Stimulated activated naive CD8-positive, alpha-beta T cell treated with anti-CD3 and anti-CD28 coated beads, Interleukin-15, amount 100 ng/mL, for 72 hours (primary cell): ENCODE data around the gene LSAMP.

Source experiments
- ATAC-seq: fragments of 150-1000 bp; cut with Tn5 transposase; 2 replicates; pipeline ENCODE4 v1.10.0; 2021; ENCODE audit warnings: mild to moderate bottlenecking, moderate library complexity
- DNase-seq, 2 donors: peaks; one replicate each; pipeline ENCODE4 v3.0.0; 2021 to 2022
- H3K27ac Mint-ChIP-seq, 2 donors: one replicate each; pipeline ENCODE4 v1.8.0; 2022; ENCODE audit warnings: mild to moderate bottlenecking in 2 of 2, mixed read lengths in 2 of 2, moderate library complexity in 2 of 2
- H3K27me3 Mint-ChIP-seq: one replicate; pipeline ENCODE4 v1.8.0; 2022; ENCODE audit warnings: mixed read lengths
- H3K4me1 Mint-ChIP-seq: one replicate; pipeline ENCODE4 v1.8.0; 2022; ENCODE audit warnings: mild to moderate bottlenecking, mixed read lengths
- H3K4me3 Mint-ChIP-seq, 2 donors: one replicate each; pipeline ENCODE4 v1.8.0; 2022; ENCODE audit warnings: mild to moderate bottlenecking in 2 of 2, mixed read lengths in 2 of 2, moderate library complexity in 1 of 2
- H3K9me3 Mint-ChIP-seq, 2 donors: one replicate each; pipeline ENCODE4 v1.8.0; 2022; ENCODE audit warnings: mixed read lengths in 2 of 2

LSAMP gene

GRCh38 chr3:115982108-115982507 is 463.2 kb downstream of the LSAMP start:
- no peaks in the 10 kb centered on the region for H3K4me1 Mint-ChIP-seq
- no peaks in the 10 kb centered on the region for H3K27me3 Mint-ChIP-seq
- ATAC-seq (no peak), DNase-seq (no peak)
- no peak overlapping the region for H3K27ac Mint-ChIP-seq
- peaks cover 0 to 8% of the 10 kb centered on the region in 2 donors for H3K9me3 Mint-ChIP-seq
- no peak overlapping the region for H3K4me3 Mint-ChIP-seq

GRCh38 chr3:115980709-115981108 is 464.6 kb downstream of the LSAMP start:
- no peak overlapping the region for H3K4me3 Mint-ChIP-seq
- H3K9me3 Mint-ChIP-seq: peaks cover 0 to 9% of the 10 kb centered on the region in 2 donors
- DNase-seq: no peak
- no peaks in the 10 kb centered on the region for H3K27me3 Mint-ChIP-seq
- H3K4me1 Mint-ChIP-seq: no peaks in the 10 kb centered on the region
- no peak overlapping the region for H3K27ac Mint-ChIP-seq
- no peak for ATAC-seq

- DNase-seq: no peak
- Mint-ChIP-seq H3K4me3 (no peak overlapping the region), H3K9me3 (peaks cover 0 to 9% of the 10 kb centered on the region in 2 donors), H3K27me3 (no peaks in the 10 kb centered on the region), H3K27ac (no peak overlapping the region), H3K4me1 (no peaks in the 10 kb centered on the region)
- no peak for ATAC-seq
Observed at GRCh38 chr3:115977866-115978265, 467.4 kb downstream of the LSAMP start.

- H3K4me3 Mint-ChIP-seq: no peak overlapping the region
- ATAC-seq (no peak), DNase-seq (no peak)
- H3K9me3 Mint-ChIP-seq: peaks cover 0 to 9% of the 10 kb centered on the region in 2 donors
- no peaks in the 10 kb centered on the region for H3K4me1 Mint-ChIP-seq
- H3K27me3 Mint-ChIP-seq: no peaks in the 10 kb centered on the region
- no peak overlapping the region for H3K27ac Mint-ChIP-seq
Observed at GRCh38 chr3:115975796-115976195, 469.5 kb downstream of the LSAMP start.

- DNase-seq: no peak
- ATAC-seq: no peak
- H3K27me3 Mint-ChIP-seq: no peaks in the 10 kb centered on the region
- peaks cover 0 to 9% of the 10 kb centered on the region in 2 donors for H3K9me3 Mint-ChIP-seq
- H3K4me1 Mint-ChIP-seq: no peaks in the 10 kb centered on the region
- H3K4me3 Mint-ChIP-seq: no peak overlapping the region
- no peak overlapping the region for H3K27ac Mint-ChIP-seq
Observed at GRCh38 chr3:115975353-115975752, 469.9 kb downstream of the LSAMP start.

GRCh38 chr3:115974940-115975339 is 470.3 kb downstream of the LSAMP start:
- no peaks in the 10 kb centered on the region for H3K4me1 Mint-ChIP-seq
- no peak overlapping the region for H3K27ac Mint-ChIP-seq
- H3K9me3 Mint-ChIP-seq: peaks cover 1 to 9% of the 10 kb centered on the region in 2 donors
- no peak overlapping the region for H3K4me3 Mint-ChIP-seq
- DNase-seq (no peak), ATAC-seq (no peak)
- no peaks in the 10 kb centered on the region for H3K27me3 Mint-ChIP-seq

GRCh38 chr3:115968871-115969270 is 476.4 kb downstream of the LSAMP start:
- no peak overlapping the region for H3K4me3 Mint-ChIP-seq
- ATAC-seq (no peak), DNase-seq (no peak)
- no peaks in the 10 kb centered on the region for H3K4me1 Mint-ChIP-seq
- H3K27me3 Mint-ChIP-seq: no peaks in the 10 kb centered on the region
- no peak overlapping the region for H3K27ac Mint-ChIP-seq
- peaks cover 0 to 5% of the 10 kb centered on the region in 2 donors for H3K9me3 Mint-ChIP-seq

- H3K27ac Mint-ChIP-seq: no peak overlapping the region
- no peaks in the 10 kb centered on the region for H3K9me3 Mint-ChIP-seq
- no peak for ATAC-seq
- no peaks in the 10 kb centered on the region for H3K4me1 Mint-ChIP-seq
- H3K27me3 Mint-ChIP-seq: no peaks in the 10 kb centered on the region
- H3K4me3 Mint-ChIP-seq: no peak overlapping the region
- no peak for DNase-seq
Observed at GRCh38 chr3:115961380-115961779, 483.9 kb downstream of the LSAMP start.

GRCh38 chr3:115960799-115961198 is 484.5 kb downstream of the LSAMP start:
- Mint-ChIP-seq H3K4me3 (no peak overlapping the region), H3K9me3 (no peaks in the 10 kb centered on the region), H3K27ac (no peak overlapping the region), H3K4me1 (no peaks in the 10 kb centered on the region), H3K27me3 (no peaks in the 10 kb centered on the region)
- DNase-seq (no peak), ATAC-seq (no peak)

GRCh38 chr3:115958526-115958925 is 486.8 kb downstream of the LSAMP start:
- H3K4me1 Mint-ChIP-seq: no peaks in the 10 kb centered on the region
- DNase-seq (no peak), ATAC-seq (no peak)
- H3K27me3 Mint-ChIP-seq: no peaks in the 10 kb centered on the region
- no peak overlapping the region for H3K4me3 Mint-ChIP-seq
- H3K9me3 Mint-ChIP-seq: no peaks in the 10 kb centered on the region
- no peak overlapping the region for H3K27ac Mint-ChIP-seq

GRCh38 chr3:115947325-115947724 is 498.0 kb downstream of the LSAMP start:
- ATAC-seq: no peak
- Mint-ChIP-seq H3K4me3 (no peak overlapping the region), H3K27ac (no peak overlapping the region), H3K9me3 (peaks cover 0 to 4% of the 10 kb centered on the region in 2 donors), H3K4me1 (no peaks in the 10 kb centered on the region), H3K27me3 (no peaks in the 10 kb centered on the region)
- DNase-seq: no peak

GRCh38 chr3:115943579-115943978 is 501.7 kb downstream of the LSAMP start:
- ATAC-seq (no peak), DNase-seq (no peak)
- H3K27me3 Mint-ChIP-seq: no peaks in the 10 kb centered on the region
- H3K4me1 Mint-ChIP-seq: no peaks in the 10 kb centered on the region
- peaks cover 0 to 12% of the 10 kb centered on the region in 2 donors for H3K9me3 Mint-ChIP-seq
- peak overlapping the region in 1 of 2 donors; percentile 12 for H3K27ac Mint-ChIP-seq
- no peak overlapping the region for H3K4me3 Mint-ChIP-seq

- Mint-ChIP-seq H3K27ac (no peak overlapping the region), H3K9me3 (peaks cover 6 to 16% of the 10 kb centered on the region in 2 donors), H3K27me3 (peaks cover 8% of the 10 kb centered on the region), H3K4me3 (no peak overlapping the region), H3K4me1 (no peaks in the 10 kb centered on the region)
- ATAC-seq (no peak), DNase-seq (no peak)
Observed at GRCh38 chr3:115937054-115937453, 508.2 kb downstream of the LSAMP start.

GRCh38 chr3:115932807-115933206 is 512.5 kb downstream of the LSAMP start:
- H3K9me3 Mint-ChIP-seq: peaks cover 6 to 11% of the 10 kb centered on the region in 2 donors
- no peak overlapping the region for H3K27ac Mint-ChIP-seq
- no peak for ATAC-seq
- H3K4me3 Mint-ChIP-seq: no peak overlapping the region
- no peaks in the 10 kb centered on the region for H3K4me1 Mint-ChIP-seq
- peaks cover 8% of the 10 kb centered on the region for H3K27me3 Mint-ChIP-seq
- DNase-seq: no peak

GRCh38 chr3:115931581-115931980 is 513.7 kb downstream of the LSAMP start:
- no peak overlapping the region for H3K4me3 Mint-ChIP-seq
- H3K27ac Mint-ChIP-seq: no peak overlapping the region
- H3K27me3 Mint-ChIP-seq: peaks cover 8% of the 10 kb centered on the region
- DNase-seq (no peak), ATAC-seq (no peak)
- H3K4me1 Mint-ChIP-seq: no peaks in the 10 kb centered on the region
- peaks cover 6 to 11% of the 10 kb centered on the region in 2 donors for H3K9me3 Mint-ChIP-seq

- ATAC-seq (no peak), DNase-seq (no peak)
- H3K27ac Mint-ChIP-seq: no peak overlapping the region
- peaks cover 8% of the 10 kb centered on the region for H3K27me3 Mint-ChIP-seq
- H3K9me3 Mint-ChIP-seq: peaks cover 6 to 11% of the 10 kb centered on the region in 2 donors
- no peaks in the 10 kb centered on the region for H3K4me1 Mint-ChIP-seq
- H3K4me3 Mint-ChIP-seq: no peak overlapping the region
Observed at GRCh38 chr3:115930922-115931321, 514.4 kb downstream of the LSAMP start.

GRCh38 chr3:115930168-115930567 is 515.1 kb downstream of the LSAMP start:
- ATAC-seq (no peak), DNase-seq (no peak)
- H3K27ac Mint-ChIP-seq: no peak overlapping the region

More at GRCh38 chr3:115930168-115930567, 515.1 kb downstream of the LSAMP start:
- no peaks in the 10 kb centered on the region for H3K4me1 Mint-ChIP-seq
- peaks cover 6% of the 10 kb centered on the region for H3K27me3 Mint-ChIP-seq
- H3K9me3 Mint-ChIP-seq: peaks cover 6 to 11% of the 10 kb centered on the region in 2 donors
- no peak overlapping the region for H3K4me3 Mint-ChIP-seq
